SK-MEL-5 (cell line): Measurements from ENCODE around the gene BSG. TPM values are rescaled to one million over a fixed set of nuclear protein-coding genes. Genes with fewer than 3 reads are reported as not detected.
"Not testable (repeated sequence)": the region's sequence is repeated elsewhere in the genome, so short reads cannot be mapped to it uniquely, and the experiment has no call there.

ENCODE experiments used
- DNase-seq: peaks from one replicate; pipeline ENCODE4 v3.0.0-alpha.2; 2016; ENCODE audit warnings: low read depth, low spot score
- in situ Hi-C: cut with HindIII; loops from 2 replicates; pipeline ENCODE4 v1.10.0; 2016; ENCODE audit warnings: low sequenced_read_pairs, high pct_unique_total_duplicates, low pct_unique_long_range_greater_than_20kb
- total RNA-seq: library from RNA; depleted of rRNA; stranded (reverse); fragments of >200 nt; shearing (Covaris generic); gene quantifications from 2 replicates; pipeline ENCODE4 v1.2.3, GENCODE V29; 2014

Gene BSG
- total RNA-seq, 1 experiment from 2014 or later = 399 TPM

GRCh38 chr19:610071-610800 is 37.8 kb downstream of the BSG start:
- in situ Hi-C loops = no loop called here
- no peak for DNase-seq

- in situ Hi-C loops = no loop called here
- DNase-seq = no peak
Observed at GRCh38 chr19:610801-611480, 38.5 kb downstream of the BSG start.

GRCh38 chr19:611481-611868 is 39.1 kb downstream of the BSG start:
- in situ Hi-C loops = no loop called here
- no peak for DNase-seq

GRCh38 chr19:612941-613340 is 40.5 kb downstream of the BSG start:
- in situ Hi-C loops = no loop called here
- DNase-seq = no peak

- DNase-seq = no peak
- in situ Hi-C loops = no loop called here
Observed at GRCh38 chr19:613732-614567, 41.6 kb downstream of the BSG start.

- in situ Hi-C loops = no loop called here
- DNase-seq = no peak
Observed at GRCh38 chr19:615619-616018, 43.2 kb downstream of the BSG start.

- in situ Hi-C loops = no loop called here
- no peak for DNase-seq
Observed at GRCh38 chr19:616062-616700, 43.8 kb downstream of the BSG start.

GRCh38 chr19:616747-617526 is 44.5 kb downstream of the BSG start:
- in situ Hi-C loops = no loop called here
- no peak for DNase-seq

GRCh38 chr19:617551-618246 is 45.3 kb downstream of the BSG start:
- DNase-seq = no peak
- in situ Hi-C loops = no loop called here

GRCh38 chr19:618247-618619 is 45.8 kb downstream of the BSG start:
- no peak for DNase-seq
- in situ Hi-C loops = no loop called here

- no peak for DNase-seq
- in situ Hi-C loops = no loop called here
Observed at GRCh38 chr19:618674-619285, 46.4 kb downstream of the BSG start.

GRCh38 chr19:619286-620002 is 47.0 kb downstream of the BSG start:
- DNase-seq = no peak
- in situ Hi-C loops = no loop called here

GRCh38 chr19:620166-620862 is 47.9 kb downstream of the BSG start:
- no peak for DNase-seq
- in situ Hi-C loops = no loop called here

GRCh38 chr19:621191-621590 is 48.8 kb downstream of the BSG start:
- in situ Hi-C loops, DNase-seq: not testable (repeated sequence)

GRCh38 chr19:621819-622218 is 49.4 kb downstream of the BSG start:
- in situ Hi-C loops = no loop called here
- no peak for DNase-seq
